ENCODE data around the gene C3orf33.

DNA sequence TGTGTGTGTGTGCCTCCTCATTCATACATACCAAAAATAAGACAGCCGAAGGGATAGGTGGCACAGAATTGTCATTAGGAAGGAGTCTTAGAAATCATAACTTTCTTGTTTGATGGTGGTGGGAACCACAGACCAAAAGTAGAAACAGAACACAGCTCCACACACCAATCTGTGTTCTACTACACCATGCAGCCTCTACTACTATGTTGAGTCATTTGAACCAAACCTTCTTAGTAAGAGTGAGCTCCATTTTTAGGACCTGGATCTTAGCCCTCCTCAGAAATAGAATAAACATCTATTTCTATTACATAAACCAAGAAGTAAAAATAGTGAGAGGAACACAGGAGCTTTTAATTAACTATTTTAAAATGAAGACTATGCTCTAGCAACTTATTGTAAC lies 33.3 kb downstream of the C3orf33 start:
- no peak for TF ChIP-seq POLR2A (IDR thresholded peaks at IDR 0.05; ENCODE audit: low read length)
- no peak for TF ChIP-seq GATA1 (IDR thresholded peaks at IDR 0.05; ENCODE audit: low read depth, low read length)

All from erythroblast (primary cell).